H1 (cell line): ENCODE results near the gene LCE6A. TPM values are rescaled to one million over a fixed set of nuclear protein-coding genes. Genes with fewer than 3 reads are reported as not detected.

ENCODE experiments used
- CTCF ChIA-PET: fragments of 300-600 bp; sonication (Branson Sonifier 250); formaldehyde crosslinking; loops from one replicate; lab custom pipeline; 2021; ENCODE audit not compliant: partially characterized antibody; lab: Charles Lee
- POLR2A ChIA-PET: fragments of 300-600 bp; sonication (Branson Sonifier 250); formaldehyde crosslinking; loops from one replicate; lab custom pipeline; 2021; ENCODE audit warnings: inconsistent platforms; ENCODE audit not compliant: partially characterized antibody; lab: Charles Lee
- DNase-seq, 2 experiments: peaks; one replicate each; pipeline versions ENCODE4 v3.0.0 to v3.0.0-alpha.2; 2010 to 2022; ENCODE audit warnings: low spot score in 2 of 2, low read depth in 1 of 2, mixed read lengths in 1 of 2
- FAIRE-seq: peaks from 2 replicates; lab custom pipeline; 2011; peaks lifted over from hg19 to GRCh38; lab: Jason Lieb, UNC
- H2AFZ ChIP-seq: 2 replicates; pipeline ENCODE4 v1.8.1; 2012; ENCODE audit warnings: low read length, inconsistent platforms
- H2AK5ac ChIP-seq: 2 replicates; pipeline ENCODE4 v1.6.1; 2013; ENCODE audit warnings: low read depth, low read length
- H2BK120ac ChIP-seq: replicated peaks from 2 replicates; pipeline ENCODE3; 2013; ENCODE audit warnings: low read depth, low read length, inconsistent platforms
- H2BK12ac ChIP-seq: 2 replicates; pipeline ENCODE4 v1.6.1; 2013; ENCODE audit warnings: low read depth, low read length
- H2BK15ac ChIP-seq: 2 replicates; pipeline ENCODE4 v1.6.1; 2013; ENCODE audit warnings: low read length
- H2BK20ac ChIP-seq: 2 replicates; pipeline ENCODE4 v1.6.1; 2013; ENCODE audit warnings: low read length
- H2BK5ac ChIP-seq: 2 replicates; pipeline ENCODE4 v1.6.1; 2013; ENCODE audit warnings: low read depth, low read length
- H3K14ac ChIP-seq: 2 replicates; pipeline ENCODE4 v1.6.1; 2013; ENCODE audit warnings: inconsistent platforms; ENCODE audit not compliant: insufficient read length
- H3K18ac ChIP-seq: 2 replicates; pipeline ENCODE4 v1.6.1; 2013; ENCODE audit warnings: low read length; ENCODE audit errors: extremely low read depth
- H3K23ac ChIP-seq: 2 replicates; pipeline ENCODE4 v1.6.1; 2013; ENCODE audit warnings: inconsistent platforms; ENCODE audit not compliant: insufficient read length
- H3K23me2 ChIP-seq: 2 replicates; pipeline ENCODE4 v1.6.1; 2013; ENCODE audit warnings: low read depth, low read length
- H3K27ac ChIP-seq: 2 replicates; pipeline ENCODE4 v1.6.1; 2011; ENCODE audit warnings: low read depth, low read length, inconsistent platforms
- H3K27me3 ChIP-seq, 4 experiments: replicated peaks in 1 of 4; 1 replicate in 1 of 4; 2 replicates in 3 of 4; pipeline versions ENCODE4 v1.6.1 to v1.8.1; 2011 to 2013; ENCODE audit warnings: low read length in 3 of 4, mild to moderate bottlenecking in 3 of 4, inconsistent platforms in 2 of 4, mixed read lengths in 2 of 4, moderate library complexity in 1 of 4; ENCODE audit not compliant: control insufficient read depth in 3 of 4, insufficient read depth in 3 of 4; ENCODE audit errors: extremely low read depth in 1 of 4
- H3K36me3 ChIP-seq, 4 experiments: 2 replicates each; pipeline versions ENCODE4 v1.6.1 to v1.8.1; 2011 to 2013; ENCODE audit warnings: mild to moderate bottlenecking in 4 of 4, low read length in 3 of 4, moderate library complexity in 2 of 4, control low read depth in 1 of 4, inconsistent platforms in 1 of 4; ENCODE audit not compliant: insufficient read depth in 4 of 4, control insufficient read depth in 2 of 4
- H3K4ac ChIP-seq: replicated peaks from 2 replicates; pipeline ENCODE3; 2013; ENCODE audit warnings: low read length, low read depth, mixed read lengths, inconsistent platforms; ENCODE audit not compliant: insufficient read length
- H3K4me1 ChIP-seq, 4 experiments: replicated peaks in 1 of 4; 1 replicate in 1 of 4; 2 replicates in 3 of 4; pipeline versions ENCODE4 v1.6.1 to v1.8.1; 2011 to 2013; ENCODE audit warnings: low read length in 3 of 4, inconsistent platforms in 2 of 4, mixed read lengths in 1 of 4; ENCODE audit not compliant: insufficient read depth in 4 of 4, control insufficient read depth in 3 of 4
- H3K4me2 ChIP-seq, 2 experiments: 2 replicates each; pipeline versions ENCODE4 v1.6.1 to v1.8.1; 2011 to 2013; ENCODE audit warnings: low read depth in 2 of 2, low read length in 2 of 2, control low read depth in 1 of 2, inconsistent platforms in 1 of 2, mild to moderate bottlenecking in 1 of 2; ENCODE audit not compliant: insufficient read depth in 1 of 2
- H3K4me3 ChIP-seq, 4 experiments: fragments of 200-600, 300-600 bp in 1 of 4; sonication (generic), shearing (Covaris generic), sonication (Bioruptor Twin) in 1 of 4; 2 replicates each; pipeline versions ENCODE4 v1.5.1 to v1.8.1; 2011 to 2016; ENCODE audit warnings: low read length in 4 of 4, low read depth in 3 of 4, control low read depth in 2 of 4, inconsistent platforms in 2 of 4, mild to moderate bottlenecking in 2 of 4, mixed read lengths in 1 of 4, moderate library complexity in 1 of 4; ENCODE audit not compliant: insufficient read depth in 2 of 4; ENCODE audit errors: extremely low read depth in 1 of 4
- H3K56ac ChIP-seq: replicated peaks from 2 replicates; pipeline ENCODE3; 2013; ENCODE audit warnings: low read depth, mild to moderate bottlenecking, mixed read lengths, low read length, inconsistent platforms; ENCODE audit not compliant: insufficient read length
- H3K79me1 ChIP-seq: 2 replicates; pipeline ENCODE4 v1.6.1; 2013; ENCODE audit warnings: low read depth, low read length, control low read depth
- H3K79me2 ChIP-seq, 2 experiments: 2 replicates each; pipeline versions ENCODE4 v1.6.1 to v1.8.1; 2012 to 2013; ENCODE audit warnings: low read length in 2 of 2, mild to moderate bottlenecking in 2 of 2, inconsistent platforms in 1 of 2; ENCODE audit not compliant: insufficient read depth in 2 of 2, control insufficient read depth in 1 of 2
- H3K9ac ChIP-seq, 4 experiments: replicated peaks in 1 of 4; 1 replicate in 1 of 4; 2 replicates in 3 of 4; pipeline versions ENCODE4 v1.6.1 to v1.8.1; 2011 to 2013; ENCODE audit warnings: low read depth in 3 of 4, low read length in 3 of 4, control low read depth in 2 of 4, mild to moderate bottlenecking in 2 of 4, moderate library complexity in 2 of 4, inconsistent platforms in 1 of 4; ENCODE audit errors: extremely low read depth in 1 of 4
- H3K9me3 ChIP-seq, 2 experiments: 2 replicates each; pipeline versions ENCODE4 v1.6.1 to v1.8.1; 2012 to 2013; ENCODE audit warnings: mild to moderate bottlenecking in 2 of 2, moderate library complexity in 2 of 2, control low read depth in 1 of 2, inconsistent platforms in 1 of 2, low read depth in 1 of 2, low read length in 1 of 2, mixed read lengths in 1 of 2; ENCODE audit not compliant: insufficient read depth in 2 of 2
- H4K20me1 ChIP-seq, 2 experiments: replicated peaks in 1 of 2; 2 replicates each; pipeline versions ENCODE3 to v1.8.1; 2011 to 2013; ENCODE audit warnings: inconsistent platforms in 2 of 2, low read length in 2 of 2, mild to moderate bottlenecking in 1 of 2; ENCODE audit not compliant: insufficient read depth in 2 of 2, control insufficient read depth in 1 of 2
- H4K5ac ChIP-seq: 2 replicates; pipeline ENCODE4 v1.6.1; 2013; ENCODE audit warnings: low read length, low read depth, mixed read lengths, inconsistent platforms; ENCODE audit not compliant: insufficient read length
- H4K8ac ChIP-seq: 2 replicates; pipeline ENCODE4 v1.8.0; 2013; ENCODE audit warnings: mild to moderate bottlenecking, moderate library complexity, low read length, inconsistent platforms; ENCODE audit not compliant: insufficient read depth; ENCODE audit errors: extremely low read depth
- H4K91ac ChIP-seq: replicated peaks from 2 replicates; pipeline ENCODE3; 2013; ENCODE audit warnings: low read length, mixed read lengths, inconsistent platforms; ENCODE audit not compliant: insufficient read length
- ATF3 ChIP-seq: IDR thresholded peaks from 2 replicates; pipeline ENCODE4 v1.6.1; 2011; ENCODE audit warnings: low read depth, mild to moderate bottlenecking, low read length; ENCODE audit not compliant: insufficient read depth
- BRCA1 ChIP-seq: IDR thresholded peaks from 2 replicates; pipeline ENCODE4 v1.6.1; 2012; ENCODE audit warnings: low read depth, low read length, improper control_type of control experiment
- CHD1 ChIP-seq: IDR thresholded peaks from 2 replicates; pipeline ENCODE4 v1.6.1; 2012; ENCODE audit warnings: low read depth, low read length, improper control_type of control experiment
- E2F6 ChIP-seq: IDR thresholded peaks from 2 replicates; pipeline ENCODE4 v1.6.1; 2012; ENCODE audit warnings: inconsistent platforms
- KDM1A ChIP-seq: fragments of 200-600, 300-600 bp; sonication (generic); IDR thresholded peaks from 2 replicates; pipeline ENCODE4 v1.7.1; 2016; ENCODE audit warnings: mild to moderate bottlenecking, low read length, borderline replicate concordance
- KDM5A ChIP-seq: fragments of 200-600 bp; IDR thresholded peaks from 2 replicates; pipeline ENCODE4 v1.7.1; 2012; ENCODE audit warnings: mild to moderate bottlenecking, low read length, inconsistent platforms, mixed read lengths
- MAFK ChIP-seq: IDR thresholded peaks from 2 replicates; pipeline ENCODE4 v1.6.1; 2012; ENCODE audit warnings: low read depth, mild to moderate bottlenecking, improper control_type of control experiment, low read length
- PHF8 ChIP-seq: fragments of 200-600 bp; sonication (generic); conservative IDR thresholded peaks from 2 replicates; pipeline ENCODE4 v1.7.1; 2012; ENCODE audit warnings: low read depth, mild to moderate bottlenecking, inconsistent platforms, low read length, moderate library complexity
- POLR2AphosphoS5 ChIP-seq: IDR thresholded peaks from 2 replicates; pipeline ENCODE4 v1.6.1; 2011; ENCODE audit warnings: low read depth, low read length
- SAP30 ChIP-seq: fragments of 300-600 bp; sonication (generic); IDR thresholded peaks from 2 replicates; pipeline ENCODE4 v1.7.1; 2012; ENCODE audit warnings: low read length, moderate library complexity, mild to moderate bottlenecking, inconsistent platforms; ENCODE audit not compliant: insufficient read depth, insufficient replicate concordance
- SIRT6 ChIP-seq: IDR thresholded peaks from one replicate; pipeline ENCODE4 v1.7.1; 2012; ENCODE audit warnings: low read length, inconsistent platforms
- SUZ12 ChIP-seq: fragments of 200-600 bp; sonication (generic); IDR thresholded peaks from 2 replicates; pipeline ENCODE4 v1.6.1; 2012; ENCODE audit warnings: mild to moderate bottlenecking, inconsistent platforms, low read length, moderate library complexity, mixed read lengths
- TBP ChIP-seq: IDR thresholded peaks from 2 replicates; pipeline ENCODE4 v1.6.1; 2011; ENCODE audit warnings: low read depth, low read length, improper control_type of control experiment
- TCF12 ChIP-seq: IDR thresholded peaks from 2 replicates; pipeline ENCODE4 v1.6.1; 2011; ENCODE audit warnings: low read depth, mild to moderate bottlenecking, low read length
- WGBS, 2 experiments: shearing (Covaris generic) in 1 of 2; methylation state at CpG; one replicate each; pipeline versions ENCODE4 v1.1.6 to v1.1.7; 2013 to 2015; ENCODE audit warnings: low lambda C conversion rate in 2 of 2, mixed read lengths in 2 of 2, inconsistent platforms in 1 of 2, low coverage in 1 of 2, missing lambda C conversion rate in 1 of 2; ENCODE audit not compliant: insufficient replicate concordance in 2 of 2, insufficient coverage in 1 of 2, insufficient read length in 1 of 2; ENCODE audit errors: extremely low coverage in 1 of 2, missing lambda C conversion rate in 1 of 2; 5-methylcytosine and 5-hydroxymethylcytosine counted together
- polyA plus RNA-seq, 7 experiments: library from polyadenylated mRNA; depleted of rRNA in 3 of 7; stranded (reverse) in 5 of 7; unstranded in 2 of 7; fragments of >200 nt in 5 of 7; fragments of 200-250 nt in 2 of 7; gene quantifications; 1 replicate in 5 of 7; 2 replicates in 1 of 7; 4 replicates in 1 of 7; pipeline versions ENCODE4 v1.2.1 to v1.2.3, GENCODE V29; 2011 to 2013; ENCODE audit warnings: missing spikeins in 2 of 7, mixed read lengths in 2 of 7
- total RNA-seq: library from RNA; stranded (reverse); fragmentation: NEBNext Ultra II Directional; extraction: Animal tissue kit (Norgen Biotek cat#: 25700); gene quantifications from 2 replicates; pipeline ENCODE4 v1.2.1, GENCODE V29; 2021

The LCE6A gene
- total and polyA plus RNA-seq, 2 of the 8 experiments (the other 6 are each of a cell fraction or from before 2014, with no cell fraction given) = not detected

- POLR2A ChIA-PET = no interaction called here
- TF ChIP-seq POLR2AphosphoS5 = no peak
- no peak for TF ChIP-seq TCF12
- no peak for TF ChIP-seq MAFK
- TF ChIP-seq BRCA1 = no peak
- TF ChIP-seq ATF3 = no peak
- no peak for TF ChIP-seq SAP30
- TF ChIP-seq SUZ12 = no peak
- TF ChIP-seq E2F6 = no peak
- TF ChIP-seq SIRT6 = no peak
- no peak for TF ChIP-seq KDM5A
- TF ChIP-seq PHF8 = no peak
- no peak for TF ChIP-seq KDM1A
- no peak for TF ChIP-seq TBP
- no peak for TF ChIP-seq CHD1
- Histone ChIP-seq H3K4me1 (no peaks in the 10 kb centered on the region), H2BK120ac (no peak overlapping the region), H4K5ac (no peak overlapping the region), H3K79me2 (no peaks in the 10 kb centered on the region), H3K4ac (no peak overlapping the region), H3K18ac (no peak overlapping the region), H3K36me3 (no peaks in the 10 kb centered on the region), H3K27ac (no peak overlapping the region), H3K4me3 (no peak overlapping the region), H3K14ac (no peak overlapping the region), H3K23ac (no peak overlapping the region), H4K91ac (no peak overlapping the region), H2AK5ac (no peak overlapping the region), H2BK15ac (no peak overlapping the region), H2BK5ac (no peak overlapping the region), H3K23me2 (no peaks in the 10 kb centered on the region), H4K20me1 (no peaks in the 10 kb centered on the region), H3K27me3 (no peaks in the 10 kb centered on the region), H4K8ac (no peak overlapping the region), H3K9ac (no peak overlapping the region), H3K56ac (no peak overlapping the region), H3K4me2 (no peak overlapping the region), H2AFZ (no peak overlapping the region), H3K79me1 (no peaks in the 10 kb centered on the region), H2BK20ac (no peak overlapping the region), H3K9me3 (peaks cover 47 to 64% of the 10 kb centered on the region in 2 experiments), H2BK12ac (no peak overlapping the region)
- WGBS, 2 experiments = 33% methylated on average over 5 of the region's 5 CpGs; no CpG with 5 or more reads in 1 of the 2 experiments
- CTCF ChIA-PET = no interaction called here
- DNase-seq (no peak), FAIRE-seq (no peak)
Observed at GRCh38 chr1:152823294-152823693, 19.4 kb upstream of the LCE6A start.
